Hepatocyte (in vitro differentiated cells): ENCODE results near the gene PINLYP. TPM values are rescaled to one million over a fixed set of nuclear protein-coding genes. Genes with fewer than 3 reads are reported as not detected.

Experiments used
- DNase-seq: peaks from one replicate; pipeline ENCODE4 v3.0.0-alpha.2; 2016; ENCODE audit warnings: low spot score
- H2AFZ ChIP-seq: fragments of 200-600 bp; sonication (generic); 2 replicates; pipeline ENCODE4 v1.6.0; 2016; ENCODE audit warnings: antibody characterized with exemption, mild to moderate bottlenecking
- H3K27ac ChIP-seq: fragments of 200-600 bp; sonication (generic); 2 replicates; pipeline ENCODE4 v1.5.1; 2016; ENCODE audit warnings: mild to moderate bottlenecking
- H3K27me3 ChIP-seq: fragments of 200-600 bp; sonication (generic); 2 replicates; pipeline ENCODE4 v1.6.1; 2016
- H3K36me3 ChIP-seq: fragments of 200-600 bp; sonication (generic); replicated peaks from 2 replicates; pipeline ENCODE4 v1.5.1; 2016; ENCODE audit warnings: low read depth; ENCODE audit not compliant: insufficient read depth
- H3K4me1 ChIP-seq: fragments of 200-600 bp; sonication (generic); 2 replicates; pipeline ENCODE4 v1.5.1; 2016; ENCODE audit warnings: mild to moderate bottlenecking, moderate library complexity; ENCODE audit not compliant: insufficient read depth
- H3K4me2 ChIP-seq: fragments of 200-600 bp; sonication (generic); 2 replicates; pipeline ENCODE4 v1.6.0; 2016
- H3K4me3 ChIP-seq: fragments of 200-600 bp; sonication (generic); 2 replicates; pipeline ENCODE4 v1.5.1; 2016; ENCODE audit warnings: mild to moderate bottlenecking
- H3K79me2 ChIP-seq: fragments of 200-600 bp; sonication (generic); 2 replicates; pipeline ENCODE4 v1.6.0; 2017; ENCODE audit warnings: mild to moderate bottlenecking
- H3K9me2 ChIP-seq: fragments of 200-600 bp; sonication (generic); replicated peaks from 2 replicates; pipeline ENCODE4 v1.6.0; 2017; ENCODE audit warnings: mild to moderate bottlenecking; ENCODE audit not compliant: insufficient read depth
- H3K9me3 ChIP-seq: fragments of 200-600 bp; sonication (generic); 2 replicates; pipeline ENCODE4 v1.5.1; 2016; ENCODE audit warnings: low read depth, mild to moderate bottlenecking
- H4K20me1 ChIP-seq: fragments of 200-600 bp; sonication (generic); 2 replicates; pipeline ENCODE4 v1.6.0; 2016; ENCODE audit warnings: mild to moderate bottlenecking; ENCODE audit not compliant: insufficient read depth, poor library complexity, severe bottlenecking
- CTCF ChIP-seq: fragments of 200-600 bp; sonication (generic); IDR thresholded peaks from 2 replicates; pipeline ENCODE4 v1.5.1; 2016; ENCODE audit warnings: antibody characterized with exemption, mild to moderate bottlenecking; ENCODE audit not compliant: poor library complexity
- EZH2 ChIP-seq: fragments of 200-600 bp; sonication (generic); IDR thresholded peaks from 2 replicates; pipeline ENCODE4 v1.6.1; 2016; ENCODE audit warnings: antibody characterized with exemption, mild to moderate bottlenecking, borderline replicate concordance
- EZH2phosphoT487 ChIP-seq: fragments of 200-600 bp; sonication (generic); IDR thresholded peaks from one replicate; pipeline ENCODE4 v1.6.1; 2018; ENCODE audit warnings: antibody characterized with exemption, mild to moderate bottlenecking, low read depth, moderate library complexity; ENCODE audit not compliant: unreplicated experiment, severe bottlenecking
- WGBS: methylation state at CpG from one replicate; pipeline ENCODE4 v1.1.6; 2016; ENCODE audit warnings: low lambda C conversion rate; ENCODE audit errors: missing lambda C conversion rate; 5-methylcytosine and 5-hydroxymethylcytosine counted together
- polyA plus RNA-seq: library from polyadenylated mRNA; unstranded; fragments of >200 nt; fragmentation: Nextera tagmentation; extraction: Ambion mirVana; gene quantifications from 2 replicates; pipeline ENCODE4 v1.2.1, GENCODE V29; 2016
- total RNA-seq: library from RNA; depleted of rRNA; stranded (reverse); fragments of >200 nt; gene quantifications from 2 replicates; pipeline ENCODE4 v1.2.3, GENCODE V29; 2014

Gene PINLYP
- total and polyA plus RNA-seq, 2 experiments from 2014 or later, result 4.6 to 11.4 TPM

DNA sequence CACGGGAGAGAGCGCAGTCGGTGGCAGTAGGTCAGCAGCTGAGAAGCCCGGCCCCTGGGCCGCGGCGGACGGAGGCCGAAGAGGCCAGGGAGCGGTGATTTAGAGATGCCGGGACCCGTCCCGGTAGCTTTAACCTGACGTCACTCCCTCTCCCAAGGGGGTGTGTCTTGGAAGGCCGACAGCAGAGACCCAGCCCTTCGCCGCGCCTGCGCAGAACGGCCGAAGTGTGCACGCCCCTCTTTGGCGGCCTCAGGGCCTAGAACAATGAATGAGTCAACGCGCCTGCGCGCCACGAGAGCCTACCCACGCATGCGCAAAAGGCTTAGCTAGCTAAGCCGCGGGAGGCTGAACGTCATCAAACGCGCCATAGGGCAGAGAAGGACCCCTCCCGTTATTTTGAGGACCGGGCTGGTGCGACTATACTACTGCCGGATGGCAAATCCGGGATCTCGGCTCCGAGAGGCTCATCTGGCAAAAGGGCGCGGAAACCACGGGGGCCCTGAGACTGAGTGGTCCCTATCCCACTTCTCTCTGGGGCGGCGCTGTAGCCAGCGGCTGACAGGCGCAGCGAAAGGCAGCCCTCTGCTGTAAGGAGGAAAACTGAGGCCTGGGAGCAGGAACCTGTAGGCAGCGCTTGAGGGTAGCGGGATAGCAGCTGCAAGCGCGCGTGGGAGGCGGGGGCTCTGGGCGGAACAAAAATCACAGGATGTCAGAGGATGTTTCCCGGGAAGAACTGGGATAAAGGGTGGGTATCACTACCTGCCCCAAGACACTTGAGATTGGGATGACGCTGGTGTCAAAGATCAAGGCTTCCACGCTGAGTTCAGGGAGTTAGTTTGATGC, 20.6 kb downstream of the PINLYP start, which contains the start of the genes IRGQ and ZNF576:
Gene IRGQ, minus strand, starts transcription at position 136 of the 843 bp plus-strand sequence. CDS start 796 bp downstream, outside the sequence.
Gene ZNF576, plus strand, starts transcription at position 597 of the 843 bp plus-strand sequence. CDS start 514 bp downstream, outside the sequence.
- TF ChIP-seq CTCF (peak; percentile 13), EZH2phosphoT487 (no peak), EZH2 (no peak)
- H3K9me2 ChIP-seq, result no peaks in the 10 kb centered on the region
- H4K20me1 ChIP-seq, result peaks cover 6% of the 10 kb centered on the region
- H2AFZ ChIP-seq, result peak within 1 kb of the TSS; percentile 38
- peak; percentile 100 for DNase-seq
- WGBS, result under 1% methylated on average over 60 of the region's 60 CpGs
- peak within 1 kb of the TSS; percentile 97 for H3K27ac ChIP-seq
- H3K4me3 ChIP-seq, result peak within 1 kb of the TSS; percentile 50
- no peaks in the 10 kb centered on the region for H3K9me3 ChIP-seq
- no peaks in the 10 kb centered on the region for H3K36me3 ChIP-seq
- peak within 1 kb of the TSS; percentile 100 for H3K4me2 ChIP-seq
- H3K79me2 ChIP-seq, result peaks cover 57% of the 10 kb centered on the region
- peaks cover 15% of the 10 kb centered on the region for H3K4me1 ChIP-seq
- no peaks in the 10 kb centered on the region for H3K27me3 ChIP-seq

- Histone ChIP-seq H3K4me2 (peak overlapping the region; percentile 95), H3K36me3 (no peaks in the 10 kb centered on the region), H3K4me3 (peak overlapping the region; percentile 50), H3K27ac (peak overlapping the region; percentile 97), H3K4me1 (peaks cover 15% of the 10 kb centered on the region), H2AFZ (peak overlapping the region; percentile 38), H3K79me2 (peaks cover 57% of the 10 kb centered on the region), H3K27me3 (no peaks in the 10 kb centered on the region), H4K20me1 (peaks cover 6% of the 10 kb centered on the region), H3K9me2 (no peaks in the 10 kb centered on the region), H3K9me3 (no peaks in the 10 kb centered on the region)
- DNase-seq, result no peak
- no peak for TF ChIP-seq EZH2phosphoT487
- no peak for TF ChIP-seq CTCF
- TF ChIP-seq EZH2, result no peak
- 45% methylated on average over 7 of the region's 7 CpGs for WGBS
These were observed 21.4 kb downstream of the PINLYP start for GRCh38 chr19:43596842-43597461.

DNA sequence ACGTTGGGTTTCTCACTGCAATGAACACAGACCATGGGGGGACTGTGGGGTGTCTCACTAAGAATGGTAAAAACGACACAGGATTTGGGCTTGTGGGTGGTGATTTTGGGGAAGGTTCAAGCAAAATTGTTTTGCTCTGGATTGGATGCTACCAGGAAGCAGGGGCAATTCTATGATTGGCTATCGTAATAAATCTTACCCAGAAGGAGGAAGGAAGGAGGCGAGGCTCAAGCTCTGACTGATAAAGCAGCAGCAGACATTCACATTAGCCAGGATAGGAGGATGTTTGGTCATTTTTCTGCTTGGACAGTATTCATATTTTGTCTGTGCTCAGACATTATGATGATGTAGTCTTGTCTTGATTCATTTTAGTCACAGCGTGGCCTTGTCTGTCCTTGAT, 22.3 kb downstream of the PINLYP start:
- DNase-seq, result no peak
- no peak overlapping the region for H3K4me3 ChIP-seq
- no peak overlapping the region for H2AFZ ChIP-seq
- H3K27me3 ChIP-seq, result no peaks in the 10 kb centered on the region
- H3K9me2 ChIP-seq, result no peaks in the 10 kb centered on the region
- TF ChIP-seq EZH2phosphoT487 (no peak), EZH2 (no peak), CTCF (no peak)
- H3K36me3 ChIP-seq, result no peaks in the 10 kb centered on the region
- H3K9me3 ChIP-seq, result no peaks in the 10 kb centered on the region
- peaks cover 6% of the 10 kb centered on the region for H4K20me1 ChIP-seq
- H3K27ac ChIP-seq, result peak overlapping the region; percentile 97
- 80% methylated on average over 5 of the region's 5 CpGs for WGBS
- H3K4me2 ChIP-seq, result peak overlapping the region; percentile 95
- peaks cover 15% of the 10 kb centered on the region for H3K4me1 ChIP-seq
- peaks cover 50% of the 10 kb centered on the region for H3K79me2 ChIP-seq
